Caco-2 (cell line): ENCODE measurements around the gene MYCBP2. TPM values are rescaled to one million over a fixed set of nuclear protein-coding genes. Genes with fewer than 3 reads are reported as not detected.
"Not testable (repeated sequence)": the region's sequence is repeated elsewhere in the genome, so short reads cannot be mapped to it uniquely, and the experiment has no call there.

ENCODE experiments used
- BruUV-seq: library from RNA; stranded (reverse); fragments of 400-500 nt; replicated peaks from 2 replicates; lab custom pipeline; 2021; lab: Mats Ljungman, UMichigan
- CTCF ChIA-PET: fragments of 300-600 bp; sonication (Branson Sonifier 250); formaldehyde crosslinking; loops from one replicate; lab custom pipeline; 2022; ENCODE audit warnings: antibody characterized with exemption; lab: Charles Lee
- POLR2A ChIA-PET: fragments of 300-600 bp; sonication (Branson Sonifier 250); formaldehyde crosslinking; loops from one replicate; lab custom pipeline; 2022; ENCODE audit warnings: antibody characterized with exemption; lab: Charles Lee
- DNase-seq, 2 experiments: peaks; one replicate each; pipeline versions ENCODE4 v3.0.0 to v3.0.0-alpha.2; 2020 to 2022
- H3K27me3 ChIP-seq: replicated peaks from 2 replicates; pipeline ENCODE4 v1.6.0; 2011; ENCODE audit warnings: low read length; ENCODE audit not compliant: control insufficient read depth, insufficient read depth
- H3K36me3 ChIP-seq: 2 replicates; pipeline ENCODE4 v1.5.1; 2011; ENCODE audit warnings: low read length; ENCODE audit not compliant: control insufficient read depth, insufficient read depth
- H3K4me1 ChIP-seq: fragments of 250-450 bp; sonication (Bioruptor Pico); 2 replicates; pipeline ENCODE4 v1.5.1; 2020; ENCODE audit warnings: mild to moderate bottlenecking
- H3K4me3 ChIP-seq: 2 replicates; pipeline ENCODE4 v1.5.1; 2011; ENCODE audit warnings: low read depth, mild to moderate bottlenecking, control low read depth, low read length
- H3K9me3 ChIP-seq: fragments of 250-450 bp; sonication (Bioruptor Pico); 2 replicates; pipeline ENCODE4 v1.5.1; 2020; ENCODE audit warnings: mild to moderate bottlenecking, moderate library complexity
- H3K27ac Mint-ChIP-seq: one replicate; pipeline ENCODE4 v1.8.0; 2022; ENCODE audit warnings: mixed read lengths; ENCODE audit not compliant: unreplicated experiment
- H3K27me3 Mint-ChIP-seq: one replicate; pipeline ENCODE4 v1.8.0; 2022; ENCODE audit warnings: mixed read lengths; ENCODE audit not compliant: insufficient read depth, unreplicated experiment
- H3K36me3 Mint-ChIP-seq: one replicate; pipeline ENCODE4 v1.8.0; 2022; ENCODE audit warnings: mild to moderate bottlenecking, mixed read lengths; ENCODE audit not compliant: insufficient read depth, unreplicated experiment
- H3K4me1 Mint-ChIP-seq: one replicate; pipeline ENCODE4 v1.8.0; 2022; ENCODE audit warnings: low read depth, mixed read lengths; ENCODE audit not compliant: unreplicated experiment
- H3K4me3 Mint-ChIP-seq: one replicate; pipeline ENCODE4 v1.8.0; 2022; ENCODE audit warnings: mild to moderate bottlenecking, moderate library complexity, mixed read lengths; ENCODE audit not compliant: unreplicated experiment
- H3K9me3 Mint-ChIP-seq: one replicate; pipeline ENCODE4 v1.8.0; 2022; ENCODE audit warnings: mixed read lengths; ENCODE audit not compliant: unreplicated experiment
- CTCF ChIP-seq, 2 experiments: fragments of 200-600 bp in 1 of 2; IDR thresholded peaks; 1 replicate in 1 of 2; 2 replicates in 1 of 2; pipeline versions ENCODE4 v1.5.1 to v1.8.0; 2011 to 2022; ENCODE audit warnings: antibody characterized with exemption in 1 of 2, control low read depth in 1 of 2, inconsistent platforms in 1 of 2, low read depth in 1 of 2, low read length in 1 of 2, mild to moderate bottlenecking in 1 of 2, moderate library complexity in 1 of 2; ENCODE audit not compliant: insufficient read depth in 1 of 2, severe bottlenecking in 1 of 2, unreplicated experiment in 1 of 2
- intact Hi-C: fragments of 100-400 bp; cut with micrococcal nuclease; formaldehyde crosslinking; loops from one replicate; pipeline ENCODE4 v1.10.0; 2022; ENCODE audit not compliant: unreplicated experiment
- total RNA-seq: library from RNA; stranded (reverse); gene quantifications from 2 replicates; pipeline ENCODE4 v1.2.3, GENCODE V29; 2022

Gene MYCBP2
- total RNA-seq, 1 experiment from 2014 or later, result 41.3 TPM

GRCh38 chr13:77350811-77351210 is 23.9 kb upstream of the MYCBP2 start:
- no peak for DNase-seq
- Histone ChIP-seq H3K4me3 (no peak overlapping the region), H3K4me1 (no peaks in the 10 kb centered on the region), H3K27me3 (no peaks in the 10 kb centered on the region), H3K36me3 (no peaks in the 10 kb centered on the region), H3K9me3 (no peaks in the 10 kb centered on the region)
- TF ChIP-seq CTCF (IDR thresholded peaks at IDR 0.05; ENCODE audit: insufficient read depth in 1 of 2, low read depth in 1 of 2, low read length in 1 of 2, severe bottlenecking in 1 of 2, unreplicated experiment in 1 of 2), result no peak
- ChIA-PET CTCF (interaction anchor here (0.6 kb wide), 1 partner anchor 359 kb away, joined by 3 read pairs; the partner anchor contains the start of gene CLN5), POLR2A (interaction anchor here (0.6 kb wide), 1 partner anchor 324 kb away, joined by 4 read pairs; no protein-coding TSS in a partner anchor)
- H3K27me3 Mint-ChIP-seq, result peaks cover 19% of the 10 kb centered on the region
- H3K4me1 Mint-ChIP-seq, result no peaks in the 10 kb centered on the region
- no peak overlapping the region for H3K4me3 Mint-ChIP-seq
- H3K27ac Mint-ChIP-seq, result no peak overlapping the region
- no TSS peak for BruUV-seq
- intact Hi-C loops, result no loop called here
- no peaks in the 10 kb centered on the region for H3K9me3 Mint-ChIP-seq
- no peaks in the 10 kb centered on the region for H3K36me3 Mint-ChIP-seq

- H3K27ac Mint-ChIP-seq, result no peak overlapping the region
- no peaks in the 10 kb centered on the region for H3K4me1 ChIP-seq
- DNase-seq, result no peak
- H3K36me3 Mint-ChIP-seq, result no peaks in the 10 kb centered on the region
- ChIA-PET CTCF (no interaction called here), POLR2A (no interaction called here)
- H3K27me3 ChIP-seq, result no peaks in the 10 kb centered on the region
- H3K4me1 Mint-ChIP-seq, result no peaks in the 10 kb centered on the region
- no peak for TF ChIP-seq CTCF (IDR thresholded peaks at IDR 0.05; ENCODE audit: insufficient read depth in 1 of 2, low read depth in 1 of 2, low read length in 1 of 2, severe bottlenecking in 1 of 2, unreplicated experiment in 1 of 2)
- no peaks in the 10 kb centered on the region for H3K9me3 Mint-ChIP-seq
- H3K9me3 ChIP-seq, result no peaks in the 10 kb centered on the region
- intact Hi-C loops, result no loop called here
- no peaks in the 10 kb centered on the region for H3K36me3 ChIP-seq
- H3K4me3 Mint-ChIP-seq, result no peak overlapping the region
- H3K27me3 Mint-ChIP-seq, result peaks cover 17% of the 10 kb centered on the region
- no peak overlapping the region for H3K4me3 ChIP-seq
- BruUV-seq, result no TSS peak
Observed at GRCh38 chr13:77349365-77349764, 22.5 kb upstream of the MYCBP2 start.

GRCh38 chr13:77347351-77347750 is 20.5 kb upstream of the MYCBP2 start:
- BruUV-seq, H3K4me3 Mint-ChIP-seq, POLR2A ChIA-PET: not testable (repeated sequence)

More at GRCh38 chr13:77347351-77347750, 20.5 kb upstream of the MYCBP2 start:
- intact Hi-C loops, H3K4me3 ChIP-seq, H3K9me3 Mint-ChIP-seq, H3K36me3 ChIP-seq, H3K36me3 Mint-ChIP-seq, H3K27ac Mint-ChIP-seq, DNase-seq, H3K9me3 ChIP-seq, H3K4me1 Mint-ChIP-seq, CTCF ChIA-PET, H3K27me3 Mint-ChIP-seq, H3K27me3 ChIP-seq, H3K4me1 ChIP-seq: not testable (repeated sequence)
